ENCODE results near the gene SLC25A44.

GRCh38 chr1:156157506-156157905, 36.4 kb upstream of the SLC25A44 start:
- TF ChIP-seq CTCF (conservative IDR thresholded peaks at IDR 0.05; ENCODE audit: low read depth, low read length): no peak
- no peak for TF ChIP-seq EZH2 (IDR thresholded peaks at IDR 0.05; ENCODE audit: borderline replicate concordance, low read depth, low read length, poor library complexity, severe bottlenecking)
